GM12892 (cell line): ENCODE results near the gene KCTD3. TPM values are rescaled to one million over a fixed set of nuclear protein-coding genes. Genes with fewer than 3 reads are reported as not detected.

Experiments used
- DNase-seq: peaks from one replicate; pipeline ENCODE4 v3.0.0; 2011; ENCODE audit not compliant: insufficient read length
- FAIRE-seq: peaks from 2 replicates; lab custom pipeline; 2011; peaks lifted over from hg19 to GRCh38; lab: Jason Lieb, UNC
- POLR2A ChIP-seq: IDR thresholded peaks from 2 replicates; pipeline ENCODE4 v1.6.1; 2011; ENCODE audit warnings: low read depth, low read length, control low read depth
- POLR2AphosphoS5 ChIP-seq: IDR thresholded peaks from 2 replicates; pipeline ENCODE4 v1.6.1; 2011; ENCODE audit warnings: low read depth, low read length, control low read depth
- TAF1 ChIP-seq: IDR thresholded peaks from 2 replicates; pipeline ENCODE4 v1.6.1; 2011; ENCODE audit warnings: low read depth, mild to moderate bottlenecking, control low read depth, low read length, borderline replicate concordance
- polyA plus RNA-seq: library from polyadenylated mRNA; unstranded; fragments of >200 nt; gene quantifications from one replicate; pipeline ENCODE4 v1.2.1, GENCODE V29; 2012; ENCODE audit warnings: missing spikeins, inconsistent platforms; ENCODE audit not compliant: missing spikeins

Gene KCTD3
- polyA plus RNA-seq: 7.2 TPM

DNA sequence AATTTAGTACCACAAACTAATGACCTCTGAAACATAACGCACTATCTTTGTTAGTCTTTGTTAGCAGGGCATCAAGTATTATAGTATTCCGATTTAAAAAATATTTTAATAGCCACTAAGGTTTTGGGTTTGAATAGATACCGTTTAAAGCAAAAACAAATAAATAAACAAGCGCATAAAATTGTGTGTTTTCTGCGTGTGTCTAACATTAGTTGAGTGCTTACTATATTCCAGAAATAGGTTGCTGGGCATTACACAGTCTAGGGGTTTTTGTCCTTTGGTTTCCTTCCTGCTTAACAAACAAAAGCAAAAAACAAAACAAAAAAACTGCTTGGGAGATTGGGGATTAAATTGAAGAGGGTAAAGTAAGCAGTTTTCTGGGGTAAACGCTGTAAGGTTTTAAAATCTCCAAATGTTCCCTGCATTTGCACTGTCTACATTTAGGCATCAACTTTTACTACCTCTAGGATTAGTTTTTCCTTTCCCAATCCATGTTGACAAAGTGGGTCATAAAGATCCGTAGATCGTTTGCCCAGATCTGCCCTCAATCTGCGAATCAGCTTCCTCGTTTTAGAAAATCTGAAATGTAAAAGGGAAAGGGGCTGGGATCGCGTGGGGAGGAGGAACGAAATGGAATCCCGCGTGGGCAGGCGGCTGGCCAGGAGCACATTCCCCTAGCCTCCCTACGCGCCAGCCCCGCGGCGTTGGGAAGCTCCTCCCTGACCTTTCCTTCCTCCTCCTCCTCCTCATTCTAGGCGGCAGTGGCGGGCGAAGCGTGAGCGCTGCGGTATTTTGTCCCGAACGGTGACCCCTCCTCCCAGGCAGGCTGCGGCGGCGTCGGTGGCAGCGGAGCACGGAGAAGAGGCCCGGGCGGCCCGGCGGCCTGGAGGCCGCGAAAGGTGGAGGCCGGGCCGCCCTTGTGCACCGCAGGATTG is at the start of gene KCTD3:
KCTD3 (plus strand) TSS at position 749 of the 935 bp plus-strand sequence. CDS start 382 bp downstream, outside the sequence.
- FAIRE-seq (peak; percentile 48), DNase-seq (no peak)
- no peak for TF ChIP-seq TAF1
- TF ChIP-seq POLR2A: 0 out of 2 replicates have a peak, but pooled peaks have one; percentile 34

DNA sequence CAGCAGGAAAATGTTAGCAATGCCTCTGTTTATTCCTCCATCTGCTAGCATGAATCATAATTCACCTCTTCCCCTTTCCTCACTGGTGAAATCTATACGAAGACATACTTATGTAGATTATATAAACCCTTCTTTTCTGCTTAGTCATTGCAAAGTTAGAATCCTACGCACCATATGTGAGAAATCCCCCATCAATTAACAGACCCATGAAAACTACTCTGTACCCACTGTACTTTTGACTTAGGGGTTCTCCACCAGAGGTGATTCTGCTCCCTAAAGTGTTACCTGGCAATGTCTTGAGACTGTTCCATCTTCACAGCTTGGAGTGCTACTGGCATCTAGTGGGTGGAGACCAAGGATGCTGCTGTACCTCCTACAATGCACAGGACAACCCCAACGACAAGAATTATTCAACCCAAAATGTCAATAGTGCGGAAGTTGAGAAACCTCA is 49.6 kb upstream of the KCTD3 start:
- TF ChIP-seq POLR2AphosphoS5 (no peak), TAF1 (no peak), POLR2A (no peak)
- DNase-seq (no peak), FAIRE-seq (no peak)

DNA sequence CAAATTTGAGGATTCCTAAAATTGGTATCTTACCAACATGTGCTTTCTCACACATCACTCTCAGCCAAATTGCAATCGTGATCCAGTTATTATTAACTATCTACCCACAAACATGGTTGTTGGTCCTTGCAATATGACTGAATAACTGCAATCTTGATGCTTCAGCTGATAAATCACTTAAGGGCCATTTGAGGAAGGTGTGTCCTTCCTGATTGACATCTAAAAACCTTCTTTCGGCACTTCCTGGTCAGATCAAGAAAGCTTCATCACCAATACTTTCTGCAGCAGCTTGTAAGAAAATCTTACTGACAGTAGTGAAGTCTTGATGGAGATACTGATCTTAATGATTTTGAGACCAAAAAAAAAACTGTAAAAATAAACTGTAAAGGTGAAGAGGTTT is 48.5 kb upstream of the KCTD3 start:
- DNase-seq: no peak
- TF ChIP-seq POLR2AphosphoS5: no peak
- no peak for TF ChIP-seq POLR2A
- FAIRE-seq: no peak

DNA sequence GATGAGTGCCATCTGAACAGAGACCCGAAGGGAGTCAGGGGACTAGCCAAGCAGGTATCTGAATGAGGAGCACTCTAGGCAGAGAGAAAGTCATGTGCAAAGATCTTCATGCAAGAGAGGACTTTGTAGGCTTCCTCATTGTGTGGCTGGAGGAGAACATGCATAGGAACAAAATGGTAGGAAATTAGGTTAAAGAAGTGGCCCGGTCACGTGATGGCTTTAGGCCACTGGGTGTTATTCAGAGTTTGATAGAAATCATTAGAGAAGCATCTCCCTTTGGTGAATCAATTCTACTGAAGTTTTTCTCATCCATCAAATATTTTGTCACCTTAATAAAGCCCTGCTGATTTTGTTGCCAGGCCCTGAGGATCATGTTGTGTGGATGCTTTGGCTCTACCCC is 45.8 kb upstream of the KCTD3 start:
- TF ChIP-seq TAF1 (no peak), POLR2AphosphoS5 (no peak), POLR2A (no peak)
- DNase-seq (no peak), FAIRE-seq (no peak)

DNA sequence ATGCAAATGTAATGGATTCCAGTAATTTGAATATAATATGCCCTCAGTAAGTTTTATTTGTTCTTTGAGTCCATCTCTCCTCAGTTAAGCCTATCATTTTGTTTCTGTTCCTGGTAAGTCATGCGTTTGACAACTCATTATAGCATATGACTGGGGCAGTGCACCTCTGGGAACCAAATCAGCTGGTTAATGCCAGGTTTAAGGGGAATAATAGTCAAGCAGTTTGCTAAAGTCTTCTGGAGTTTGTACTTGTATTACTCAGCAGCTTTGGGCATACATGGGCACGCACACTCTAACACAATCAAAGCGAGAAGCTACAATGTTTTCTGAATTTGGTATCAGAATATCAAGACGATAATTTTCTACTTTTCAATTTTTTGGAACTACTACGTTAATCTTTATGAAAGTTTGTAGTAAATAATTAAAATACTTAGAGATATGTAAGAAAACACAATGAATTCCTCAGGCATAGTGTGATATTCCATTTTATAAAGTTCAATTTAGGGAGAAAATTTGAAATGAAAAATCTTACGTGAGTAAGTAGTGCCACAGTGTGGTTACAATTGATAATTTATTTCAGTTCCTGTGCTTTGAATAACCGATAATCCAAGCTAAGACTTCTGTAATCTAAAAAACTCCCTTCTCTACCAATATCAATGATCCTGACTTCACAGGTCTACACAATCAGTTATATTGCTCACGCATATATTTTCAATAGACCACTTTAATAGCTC is 43.8 kb upstream of the KCTD3 start:
- TF ChIP-seq POLR2A (no peak), TAF1 (no peak), POLR2AphosphoS5 (no peak)
- DNase-seq (no peak), FAIRE-seq (no peak)

DNA sequence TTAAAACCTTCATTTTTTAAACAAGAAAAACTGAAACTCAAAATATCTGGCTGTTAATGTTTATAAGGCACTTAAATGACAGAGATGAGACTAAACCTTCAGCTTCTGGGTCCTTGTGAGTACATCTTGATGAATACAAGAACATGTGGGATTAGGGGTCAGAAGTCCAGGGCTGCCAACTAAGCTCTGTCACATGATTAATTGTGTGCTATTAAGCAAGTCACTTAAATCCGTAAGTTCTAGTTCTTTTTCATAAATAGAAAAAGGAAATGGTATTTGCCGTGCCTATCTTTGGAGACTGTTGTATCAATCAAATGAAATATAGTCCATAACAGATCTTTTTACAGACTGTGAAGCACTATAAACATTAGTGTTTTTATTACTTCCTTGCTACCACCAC is 43.2 kb upstream of the KCTD3 start:
- FAIRE-seq (no peak), DNase-seq (no peak)
- no peak for TF ChIP-seq POLR2AphosphoS5
- TF ChIP-seq TAF1: no peak
- no peak for TF ChIP-seq POLR2A

DNA sequence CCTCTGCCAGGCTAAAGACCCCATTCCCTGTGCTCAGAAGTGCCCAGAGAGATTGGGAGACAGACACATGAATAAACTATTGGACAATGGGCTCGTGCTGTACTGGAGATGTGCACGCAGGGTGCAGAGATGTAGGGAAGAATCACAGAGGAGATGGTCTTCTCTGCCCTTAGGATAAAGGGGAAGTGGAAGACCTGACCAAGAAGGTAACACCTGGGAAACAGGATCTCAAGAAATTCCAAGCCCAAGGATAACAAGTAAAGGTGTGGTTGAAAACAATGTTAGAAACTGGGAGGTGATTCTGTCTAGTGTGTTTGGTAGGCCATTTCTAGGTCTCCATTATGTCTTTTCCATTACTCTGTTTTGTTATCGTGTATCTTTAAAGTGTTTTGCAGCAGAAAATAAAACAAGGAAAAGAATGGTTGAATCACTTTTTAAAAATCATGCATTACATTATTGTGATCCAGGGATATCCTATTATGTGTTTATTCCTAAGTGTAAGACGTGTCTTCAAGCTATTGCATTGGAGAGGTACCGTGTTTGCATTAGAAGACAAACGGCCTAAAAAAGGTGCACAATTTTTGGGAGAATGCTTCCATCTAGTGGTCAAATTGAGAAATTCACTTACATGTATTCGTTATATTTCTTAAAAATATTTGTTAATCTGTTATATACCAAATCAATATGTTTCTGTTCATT is 40.8 kb upstream of the KCTD3 start:
- TF ChIP-seq TAF1 (no peak), POLR2A (no peak), POLR2AphosphoS5 (no peak)
- DNase-seq (no peak), FAIRE-seq (peak; percentile 17)

DNA sequence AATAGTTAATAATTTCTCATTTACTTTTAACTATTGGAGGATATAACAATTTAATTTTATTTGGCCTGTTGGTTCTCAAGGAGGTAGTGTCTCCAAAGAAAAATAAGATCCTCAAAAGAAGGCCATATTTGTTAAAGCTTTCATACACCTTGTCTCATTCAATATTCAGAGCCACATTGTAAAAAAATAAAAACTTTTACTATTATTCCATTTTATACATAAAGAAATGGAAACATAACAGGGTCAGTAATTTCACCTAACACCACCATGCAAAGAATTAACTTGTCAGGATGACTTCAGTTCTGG is 40.3 kb upstream of the KCTD3 start:
- TF ChIP-seq POLR2A: no peak
- no peak for TF ChIP-seq POLR2AphosphoS5
- TF ChIP-seq TAF1: no peak
- FAIRE-seq (no peak), DNase-seq (no peak)

DNA sequence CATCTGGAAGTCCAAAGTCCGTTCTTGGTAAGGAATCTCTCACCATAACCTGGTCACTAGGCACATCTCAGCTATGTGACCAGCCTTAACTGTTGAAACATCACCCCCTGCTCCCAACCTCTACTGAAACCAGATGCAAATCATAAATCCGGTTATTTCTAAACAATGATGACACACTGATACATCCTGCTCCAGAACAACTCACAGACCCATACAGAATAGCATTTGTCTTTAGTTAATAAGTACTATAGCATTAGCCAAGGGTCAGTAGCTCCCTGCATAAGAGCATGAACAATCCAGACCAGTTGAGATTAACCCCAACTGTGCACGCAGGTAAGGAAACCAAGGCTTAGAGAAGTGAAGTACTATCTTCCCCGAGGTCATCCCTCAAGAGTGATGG is 38.0 kb upstream of the KCTD3 start:
- no peak for TF ChIP-seq POLR2A
- TF ChIP-seq POLR2AphosphoS5: no peak
- no peak for TF ChIP-seq TAF1
- DNase-seq: no peak
- FAIRE-seq: no peak

DNA sequence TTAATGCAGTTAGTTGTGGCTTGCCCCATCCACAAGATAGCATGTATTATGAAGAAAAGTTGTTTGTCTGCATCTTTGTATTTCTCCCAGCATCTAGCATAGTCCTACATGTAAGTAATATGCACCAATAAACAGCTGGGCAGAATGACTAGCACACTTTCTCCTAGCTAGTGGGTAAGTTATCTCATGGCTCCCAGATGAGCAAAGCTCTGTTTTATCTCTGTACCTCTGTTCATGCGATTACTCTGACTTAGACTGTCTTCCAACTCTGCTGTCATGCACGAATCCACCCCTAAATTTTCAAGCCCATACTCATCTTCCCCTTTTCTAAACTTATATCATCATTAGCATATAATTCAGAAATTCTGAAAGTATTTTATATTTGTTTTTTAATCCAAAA is 37.5 kb upstream of the KCTD3 start:
- TF ChIP-seq POLR2A (no peak), POLR2AphosphoS5 (no peak), TAF1 (no peak)
- FAIRE-seq: no peak

DNA sequence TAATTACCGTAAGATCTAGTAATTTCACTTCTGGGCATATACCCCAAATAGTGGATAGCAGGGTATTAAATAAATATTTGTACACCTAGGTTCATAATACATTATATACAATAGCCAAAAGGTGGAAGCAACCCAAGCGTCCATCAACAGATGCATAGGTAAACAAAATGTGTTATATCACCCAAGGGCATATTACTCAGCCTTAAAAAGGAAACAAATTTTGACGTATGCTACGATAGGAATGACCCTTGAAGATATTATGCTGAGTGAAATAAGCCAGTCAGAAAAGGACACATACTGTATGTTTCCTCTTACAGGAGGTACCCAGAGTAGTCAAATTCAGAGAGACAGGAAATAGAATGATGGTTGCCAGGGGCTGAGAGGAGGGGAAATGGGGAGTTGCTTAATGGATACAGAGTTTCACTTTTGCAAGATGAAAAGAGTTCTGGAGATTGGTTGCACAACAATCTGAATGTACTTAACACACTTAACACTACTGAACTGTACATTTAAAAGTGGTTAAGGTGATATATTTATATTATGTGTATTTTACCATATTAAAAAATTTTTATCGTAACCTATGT is 36.6 kb upstream of the KCTD3 start:
- no peak for FAIRE-seq
- no peak for TF ChIP-seq TAF1
- no peak for TF ChIP-seq POLR2A
- TF ChIP-seq POLR2AphosphoS5: no peak
- DNase-seq: no peak

More for the DNA sequence above, 37.5 kb upstream of the KCTD3 start:
- no peak for DNase-seq
